ENCODE measurements around the gene SLC26A6.

Gene SLC26A6

DNA sequence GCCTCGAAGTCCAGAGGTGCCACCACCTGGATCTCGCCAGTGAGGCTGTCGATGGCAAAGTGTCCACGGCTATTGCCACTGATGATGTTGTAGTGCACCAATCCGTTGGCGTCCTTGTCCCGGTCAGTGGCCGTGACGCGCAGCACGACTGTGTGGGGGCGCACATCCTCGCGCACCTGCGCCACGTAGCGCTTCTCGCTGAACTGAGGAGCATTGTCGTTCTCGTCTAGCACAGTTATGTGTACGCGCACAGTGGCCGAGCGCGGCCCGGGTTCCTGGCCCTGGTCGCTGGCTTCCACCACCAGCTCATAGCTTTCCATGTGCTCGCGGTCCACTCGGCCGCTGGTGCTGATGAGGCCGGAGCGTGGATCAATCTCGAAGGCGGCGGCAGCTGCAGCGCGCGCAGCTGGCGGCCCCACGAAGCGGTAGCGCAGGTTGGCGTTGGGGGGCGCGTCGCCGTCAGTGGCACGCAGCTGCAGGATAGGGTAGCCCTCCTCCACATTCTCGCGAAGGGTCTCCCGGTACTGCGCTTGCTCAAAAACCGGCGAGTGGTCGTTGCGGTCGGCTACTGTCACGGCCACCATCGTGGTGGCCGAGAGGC lies 25.6 kb upstream of the SLC26A6 start:
- DNase-seq (ENCODE audit: insufficient read length, low spot score) (no peak), FAIRE-seq (peak; percentile 48)
- no peak for TF ChIP-seq POLR2AphosphoS5 (IDR thresholded peaks at IDR 0.05; ENCODE audit: low read depth, low read length)
- TF ChIP-seq SPI1 (IDR thresholded peaks at IDR 0.05; ENCODE audit: low read depth, low read length), result no peak

GRCh38 chr3:48656841-48657281 lies 21.6 kb upstream of the SLC26A6 start:
- TF ChIP-seq SPI1 (IDR thresholded peaks at IDR 0.05; ENCODE audit: low read depth, low read length), result no peak
- no peak for TF ChIP-seq PAX5 (IDR thresholded peaks at IDR 0.05; ENCODE audit: insufficient read depth, low read length, severe bottlenecking)
- no peak for TF ChIP-seq POLR2A (IDR thresholded peaks at IDR 0.05; ENCODE audit: low read depth, low read length)
- no peak for TF ChIP-seq TAF1 (IDR thresholded peaks at IDR 0.05; ENCODE audit: low read depth, low read length)
- no peak for TF ChIP-seq POLR2AphosphoS5 (IDR thresholded peaks at IDR 0.05; ENCODE audit: low read depth, low read length)
- FAIRE-seq (no peak), DNase-seq (ENCODE audit: insufficient read length, low spot score) (no peak)

GRCh38 chr3:48656061-48656840 lies 21.0 kb upstream of the SLC26A6 start:
- DNase-seq (ENCODE audit: insufficient read length, low spot score) (peak; percentile 96), FAIRE-seq (peak; percentile 96)
- TF ChIP-seq POLR2AphosphoS5 (IDR thresholded peaks at IDR 0.05; ENCODE audit: low read depth, low read length) (no peak), TAF1 (IDR thresholded peaks at IDR 0.05; ENCODE audit: low read depth, low read length) (no peak), SPI1 (IDR thresholded peaks at IDR 0.05; ENCODE audit: low read depth, low read length) (no peak), POLR2A (IDR thresholded peaks at IDR 0.05; ENCODE audit: low read depth, low read length) (no peak), POU2F2 (IDR thresholded peaks at IDR 0.05; ENCODE audit: low read depth, low read length) (no peak), PAX5 (IDR thresholded peaks at IDR 0.05; ENCODE audit: insufficient read depth, low read length, severe bottlenecking) (no peak)

- peak; percentile 9 for FAIRE-seq
- no peak for TF ChIP-seq POU2F2 (IDR thresholded peaks at IDR 0.05; ENCODE audit: low read depth, low read length)
- no peak for TF ChIP-seq TAF1 (IDR thresholded peaks at IDR 0.05; ENCODE audit: low read depth, low read length)
- TF ChIP-seq SPI1 (IDR thresholded peaks at IDR 0.05; ENCODE audit: low read depth, low read length), result no peak
- TF ChIP-seq POLR2A (IDR thresholded peaks at IDR 0.05; ENCODE audit: low read depth, low read length), result no peak
- no peak for TF ChIP-seq POLR2AphosphoS5 (IDR thresholded peaks at IDR 0.05; ENCODE audit: low read depth, low read length)
- TF ChIP-seq PAX5 (IDR thresholded peaks at IDR 0.05; ENCODE audit: insufficient read depth, low read length, severe bottlenecking), result no peak
- no peak for DNase-seq (ENCODE audit: insufficient read length, low spot score)
Observed at GRCh38 chr3:48655606-48656005, 20.3 kb upstream of the SLC26A6 start.

- DNase-seq (ENCODE audit: insufficient read length, low spot score), result no peak
- no peak for TF ChIP-seq POU2F2 (IDR thresholded peaks at IDR 0.05; ENCODE audit: low read depth, low read length)
- no peak for TF ChIP-seq POLR2A (IDR thresholded peaks at IDR 0.05; ENCODE audit: low read depth, low read length)
- no peak for TF ChIP-seq PAX5 (IDR thresholded peaks at IDR 0.05; ENCODE audit: insufficient read depth, low read length, severe bottlenecking)
- no peak for TF ChIP-seq TAF1 (IDR thresholded peaks at IDR 0.05; ENCODE audit: low read depth, low read length)
- no peak for TF ChIP-seq POLR2AphosphoS5 (IDR thresholded peaks at IDR 0.05; ENCODE audit: low read depth, low read length)
- no peak for TF ChIP-seq SPI1 (IDR thresholded peaks at IDR 0.05; ENCODE audit: low read depth, low read length)
- no peak for FAIRE-seq
Observed at GRCh38 chr3:48655063-48655462, 19.8 kb upstream of the SLC26A6 start.

- FAIRE-seq (no peak), DNase-seq (ENCODE audit: insufficient read length, low spot score) (no peak)
- TF ChIP-seq POLR2AphosphoS5 (IDR thresholded peaks at IDR 0.05; ENCODE audit: low read depth, low read length) (no peak), POLR2A (IDR thresholded peaks at IDR 0.05; ENCODE audit: low read depth, low read length) (no peak), PAX5 (IDR thresholded peaks at IDR 0.05; ENCODE audit: insufficient read depth, low read length, severe bottlenecking) (no peak), SPI1 (IDR thresholded peaks at IDR 0.05; ENCODE audit: low read depth, low read length) (no peak), TAF1 (IDR thresholded peaks at IDR 0.05; ENCODE audit: low read depth, low read length) (no peak), POU2F2 (IDR thresholded peaks at IDR 0.05; ENCODE audit: low read depth, low read length) (no peak)
Observed at GRCh38 chr3:48652923-48653715, 17.9 kb upstream of the SLC26A6 start.

- DNase-seq (ENCODE audit: insufficient read length, low spot score), result no peak
- FAIRE-seq, result no peak
- no peak for TF ChIP-seq SPI1 (IDR thresholded peaks at IDR 0.05; ENCODE audit: low read depth, low read length)
- no peak for TF ChIP-seq POLR2A (IDR thresholded peaks at IDR 0.05; ENCODE audit: low read depth, low read length)
- no peak for TF ChIP-seq PAX5 (IDR thresholded peaks at IDR 0.05; ENCODE audit: insufficient read depth, low read length, severe bottlenecking)
- TF ChIP-seq POLR2AphosphoS5 (IDR thresholded peaks at IDR 0.05; ENCODE audit: low read depth, low read length), result no peak
- TF ChIP-seq TAF1 (IDR thresholded peaks at IDR 0.05; ENCODE audit: low read depth, low read length), result no peak
- TF ChIP-seq POU2F2 (IDR thresholded peaks at IDR 0.05; ENCODE audit: low read depth, low read length), result no peak
Observed at GRCh38 chr3:48651771-48652170, 16.5 kb upstream of the SLC26A6 start.

DNA sequence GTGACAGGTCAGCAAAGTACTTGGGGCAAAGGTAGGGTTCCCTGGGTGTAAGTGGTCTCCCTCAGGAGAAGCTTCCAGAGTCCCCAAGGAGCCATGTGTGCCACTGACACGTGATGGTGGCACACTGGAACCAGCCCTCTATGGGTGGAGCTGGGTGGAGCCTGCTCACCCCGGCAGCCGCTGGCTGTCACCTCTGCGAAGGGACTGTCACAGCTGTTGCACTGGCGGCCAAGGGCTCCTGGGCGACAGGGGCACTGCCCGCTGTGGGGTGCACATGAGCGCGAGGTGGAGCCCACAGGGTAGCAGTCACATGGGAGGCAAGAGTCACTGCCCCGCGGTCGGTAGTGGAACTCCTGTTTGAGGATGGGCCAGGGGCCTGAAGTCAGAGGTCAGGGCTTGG lies 15.5 kb upstream of the SLC26A6 start:
- FAIRE-seq, result no peak
- no peak for TF ChIP-seq POU2F2 (IDR thresholded peaks at IDR 0.05; ENCODE audit: low read depth, low read length)
- TF ChIP-seq SPI1 (IDR thresholded peaks at IDR 0.05; ENCODE audit: low read depth, low read length), result no peak
- no peak for TF ChIP-seq PAX5 (IDR thresholded peaks at IDR 0.05; ENCODE audit: insufficient read depth, low read length, severe bottlenecking)
- no peak for TF ChIP-seq TAF1 (IDR thresholded peaks at IDR 0.05; ENCODE audit: low read depth, low read length)
- no peak for TF ChIP-seq POLR2AphosphoS5 (IDR thresholded peaks at IDR 0.05; ENCODE audit: low read depth, low read length)
- no peak for TF ChIP-seq POLR2A (IDR thresholded peaks at IDR 0.05; ENCODE audit: low read depth, low read length)
- no peak for DNase-seq (ENCODE audit: insufficient read length, low spot score)

DNA sequence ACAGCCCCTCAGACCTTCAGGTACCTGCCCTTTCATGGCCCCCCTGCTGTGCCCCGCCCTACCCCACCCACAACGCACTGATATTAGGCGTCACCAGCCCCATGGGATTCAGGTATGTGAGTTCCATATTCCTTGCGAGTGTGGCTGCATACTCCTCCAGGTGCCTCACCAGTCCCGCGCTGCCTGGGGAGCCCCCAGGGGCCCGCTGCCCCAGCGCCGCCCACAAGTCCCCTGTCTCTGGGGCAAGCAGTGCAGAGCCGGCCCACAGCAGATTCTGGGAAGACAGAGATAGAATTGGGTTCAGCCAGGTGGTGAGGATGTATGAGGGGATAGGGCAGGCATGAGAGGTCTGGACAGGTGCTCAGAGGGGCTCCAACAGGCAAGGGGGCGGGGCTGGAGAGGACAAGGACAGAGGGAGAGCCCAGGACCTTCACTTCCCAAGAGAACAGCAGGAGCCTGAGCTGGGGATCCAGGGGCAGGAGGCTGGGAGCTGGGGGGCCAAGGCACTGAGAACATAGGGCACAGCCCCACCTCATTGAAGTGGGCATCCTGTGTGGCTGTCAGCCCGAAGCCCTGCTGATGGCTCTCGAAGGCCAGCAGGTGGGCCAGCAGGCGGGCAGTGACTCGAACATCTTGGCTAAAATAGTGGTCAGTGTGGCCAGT lies 13.1 kb upstream of the SLC26A6 start:
- FAIRE-seq (no peak), DNase-seq (ENCODE audit: insufficient read length, low spot score) (no peak)
- no peak for TF ChIP-seq SPI1 (IDR thresholded peaks at IDR 0.05; ENCODE audit: low read depth, low read length)
- no peak for TF ChIP-seq POU2F2 (IDR thresholded peaks at IDR 0.05; ENCODE audit: low read depth, low read length)
- TF ChIP-seq TAF1 (IDR thresholded peaks at IDR 0.05; ENCODE audit: low read depth, low read length), result no peak
- no peak for TF ChIP-seq POLR2AphosphoS5 (IDR thresholded peaks at IDR 0.05; ENCODE audit: low read depth, low read length)
